Epithelial cell of esophagus (primary cell): ENCODE results near the gene MOCS1.

Source experiments
- DNase-seq: peaks from one replicate; pipeline ENCODE4 v3.0.0; 2010; ENCODE audit warnings: low read depth
- H3K4me3 ChIP-seq: 2 replicates; pipeline ENCODE4 v1.5.1; 2011; ENCODE audit warnings: mild to moderate bottlenecking, low read length, control low read depth
- TF ChIP-seq, protein P1 (sequence below): IDR thresholded peaks from 2 replicates; pipeline ENCODE4 v1.5.1; 2011; ENCODE audit warnings: low read depth, mild to moderate bottlenecking, low read length, control low read depth, inconsistent platforms; ENCODE audit not compliant: insufficient read depth; ENCODE audit errors: missing control alignments

Gene MOCS1

DNA sequence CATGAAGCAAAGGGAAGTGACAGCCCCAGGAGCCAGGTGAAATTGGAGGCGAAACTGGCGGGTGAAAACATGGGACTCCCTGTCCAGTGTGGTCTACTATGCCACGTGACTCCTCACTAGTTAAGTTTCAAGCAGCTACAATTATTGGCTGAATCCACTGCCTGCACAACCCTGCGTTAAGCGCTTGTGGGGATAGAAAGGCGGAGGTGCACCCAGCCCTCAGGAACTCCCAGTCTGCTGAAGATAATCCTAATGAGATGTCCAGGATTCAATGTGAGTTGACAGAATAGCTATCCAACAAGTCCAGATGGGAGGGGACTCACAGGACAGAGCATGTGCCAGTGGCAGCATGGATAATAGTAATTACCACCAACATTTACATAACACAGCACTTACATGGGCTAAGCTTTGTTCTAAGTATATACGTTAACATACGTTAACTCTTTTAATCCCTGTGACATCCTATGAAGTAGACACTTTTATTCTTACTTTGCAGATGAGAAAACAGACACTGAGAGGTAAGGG, 1.8 kb downstream of the MOCS1 start:
- TF ChIP-seq, protein P1, sequence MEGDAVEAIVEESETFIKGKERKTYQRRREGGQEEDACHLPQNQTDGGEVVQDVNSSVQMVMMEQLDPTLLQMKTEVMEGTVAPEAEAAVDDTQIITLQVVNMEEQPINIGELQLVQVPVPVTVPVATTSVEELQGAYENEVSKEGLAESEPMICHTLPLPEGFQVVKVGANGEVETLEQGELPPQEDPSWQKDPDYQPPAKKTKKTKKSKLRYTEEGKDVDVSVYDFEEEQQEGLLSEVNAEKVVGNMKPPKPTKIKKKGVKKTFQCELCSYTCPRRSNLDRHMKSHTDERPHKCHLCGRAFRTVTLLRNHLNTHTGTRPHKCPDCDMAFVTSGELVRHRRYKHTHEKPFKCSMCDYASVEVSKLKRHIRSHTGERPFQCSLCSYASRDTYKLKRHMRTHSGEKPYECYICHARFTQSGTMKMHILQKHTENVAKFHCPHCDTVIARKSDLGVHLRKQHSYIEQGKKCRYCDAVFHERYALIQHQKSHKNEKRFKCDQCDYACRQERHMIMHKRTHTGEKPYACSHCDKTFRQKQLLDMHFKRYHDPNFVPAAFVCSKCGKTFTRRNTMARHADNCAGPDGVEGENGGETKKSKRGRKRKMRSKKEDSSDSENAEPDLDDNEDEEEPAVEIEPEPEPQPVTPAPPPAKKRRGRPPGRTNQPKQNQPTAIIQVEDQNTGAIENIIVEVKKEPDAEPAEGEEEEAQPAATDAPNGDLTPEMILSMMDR: no peak
- no peak for DNase-seq

DNA sequence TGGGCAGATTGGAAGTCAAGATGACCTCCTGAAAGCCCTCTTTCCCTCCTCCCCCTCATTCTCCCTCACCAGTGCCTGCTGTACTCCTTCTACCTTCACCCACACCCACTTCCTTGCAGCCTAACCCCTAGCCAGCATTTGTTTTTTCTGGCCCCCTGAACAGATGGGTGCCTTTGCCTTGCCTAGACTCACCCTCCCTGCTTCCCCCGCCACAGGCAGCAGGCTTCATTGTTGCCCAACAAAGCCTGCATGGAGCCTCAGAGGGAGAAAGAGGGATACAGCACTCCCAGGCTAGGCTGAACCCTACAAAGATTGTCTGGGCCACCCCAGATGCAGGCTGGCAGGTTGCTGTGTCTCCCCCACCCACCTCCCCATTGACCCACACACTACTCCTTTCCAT, 2.7 kb downstream of the MOCS1 start:
- DNase-seq: no peak
- TF ChIP-seq, protein P1: no peak
- H3K4me3 ChIP-seq: no peak overlapping the region

More for the DNA sequence above, 1.8 kb downstream of the MOCS1 start:
- H3K4me3 ChIP-seq: no peak overlapping the region

DNA sequence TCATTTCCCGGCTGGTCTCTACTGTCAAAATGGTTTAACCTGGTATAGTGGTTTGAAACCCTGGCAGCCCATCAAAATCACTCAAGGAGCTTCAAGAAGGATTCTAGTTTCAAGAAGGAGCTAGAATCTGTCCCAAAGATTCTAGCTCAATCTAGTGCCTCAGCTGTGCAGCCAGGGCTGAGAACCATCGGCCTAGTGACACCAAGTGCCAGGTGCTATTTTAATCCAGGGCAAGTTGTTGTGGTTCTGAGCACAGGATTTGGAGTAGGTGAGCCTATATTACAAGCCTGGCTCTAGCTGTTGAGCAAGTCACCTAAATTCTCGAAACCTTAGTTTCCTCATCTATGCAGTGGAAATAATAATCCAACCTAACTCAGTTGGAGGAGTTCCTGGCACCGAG, 3.7 kb downstream of the MOCS1 start:
- no peak for DNase-seq
- TF ChIP-seq, protein P1: no peak
- H3K4me3 ChIP-seq: no peak overlapping the region

DNA sequence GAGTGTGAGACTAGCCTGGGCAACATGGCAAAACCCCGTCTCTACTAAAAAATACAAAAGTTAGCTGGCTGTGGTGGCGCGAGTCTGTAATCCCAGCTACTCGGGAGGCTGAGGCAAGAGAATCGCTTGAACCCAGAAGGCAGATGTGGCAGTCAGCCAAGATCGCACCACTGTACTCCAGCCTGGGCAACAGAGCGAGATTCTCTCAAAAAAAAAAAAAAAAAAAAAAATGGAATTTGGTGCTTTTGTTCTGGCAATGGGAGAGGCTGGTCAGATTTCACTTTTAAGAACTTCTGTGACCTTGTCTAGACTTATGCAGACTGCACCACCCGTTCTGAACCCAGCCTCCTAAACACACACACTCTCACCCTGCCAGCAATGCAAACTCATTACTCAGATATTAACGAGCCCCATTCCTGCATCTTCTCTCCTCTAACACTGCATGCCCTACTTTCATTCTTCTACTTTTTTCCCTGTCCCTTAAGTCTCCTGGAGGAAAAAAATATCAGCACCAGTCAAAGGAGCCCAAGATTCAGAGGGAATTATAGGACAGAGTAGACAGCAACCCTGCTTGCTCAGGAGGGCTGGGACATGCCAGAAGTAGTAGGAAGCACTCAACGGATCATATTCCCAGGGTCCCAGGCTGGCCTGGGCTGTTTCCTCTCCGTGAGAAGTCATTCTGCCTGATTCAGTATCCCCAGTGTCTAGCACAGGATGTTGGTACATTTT, 4.4 kb downstream of the MOCS1 start:
- no peak for DNase-seq
- H3K4me3 ChIP-seq: no peak overlapping the region
- TF ChIP-seq, protein P1: no peak

DNA sequence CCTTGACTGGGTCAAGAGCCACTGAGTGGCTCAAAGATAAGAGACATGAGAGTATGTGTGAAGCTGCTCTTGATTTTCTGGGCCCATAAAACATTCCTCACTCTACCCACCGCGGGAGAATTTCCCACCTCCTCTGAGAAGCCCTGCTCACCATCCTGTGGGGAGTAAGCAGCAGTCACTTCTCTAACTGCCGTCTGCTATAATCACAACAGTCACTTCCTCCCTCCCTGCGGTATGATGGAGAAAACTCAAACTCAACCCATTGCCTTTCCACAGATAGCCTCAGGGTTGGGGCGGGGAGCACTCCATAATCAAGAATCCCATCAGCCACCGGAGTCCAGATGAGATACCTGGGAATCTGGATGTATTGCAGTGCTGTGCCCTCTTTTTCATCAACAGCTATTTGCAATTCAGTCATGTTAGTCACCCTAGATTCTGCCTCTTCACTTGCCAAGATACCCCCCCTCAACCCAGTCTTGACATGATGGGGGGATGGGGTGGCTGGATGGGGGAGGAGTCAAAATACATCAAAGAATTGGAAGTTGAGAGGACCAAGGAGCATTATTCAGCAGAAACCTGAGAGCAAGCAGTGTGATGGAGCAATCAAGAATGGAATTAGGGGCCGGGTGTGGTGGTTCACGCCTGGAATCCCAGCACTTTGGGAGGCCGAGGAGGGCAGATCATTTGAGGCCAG, 5.1 kb downstream of the MOCS1 start:
- H3K4me3 ChIP-seq: no peak overlapping the region
- TF ChIP-seq, protein P1: no peak
- DNase-seq: no peak

DNA sequence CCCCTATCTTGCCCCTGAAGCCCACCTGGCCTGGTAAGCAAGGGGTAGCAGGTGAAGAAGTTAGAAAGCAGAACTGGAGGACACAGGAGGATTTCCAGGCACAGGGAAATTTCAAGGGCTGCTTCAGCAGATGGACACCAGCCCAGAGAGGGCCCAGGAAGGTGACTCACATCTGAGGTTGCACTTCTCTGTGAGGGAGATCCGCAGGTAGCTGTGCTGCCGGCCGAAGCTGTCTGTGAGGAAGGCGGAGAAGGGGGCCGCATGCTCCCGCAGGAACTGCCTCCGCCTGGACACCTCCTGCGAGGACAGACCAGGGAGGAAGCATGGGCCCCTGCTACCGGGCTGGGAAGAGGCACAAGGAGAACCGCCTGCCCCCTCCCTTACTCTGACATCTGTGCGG, 7.1 kb downstream of the MOCS1 start:
- H3K4me3 ChIP-seq: no peak overlapping the region
- DNase-seq: peak; percentile 20
- TF ChIP-seq, protein P1: no peak
